CD4-positive, alpha-beta memory T cell (primary cell): ENCODE data around the gene SMYD3. TPM values are rescaled to one million over a fixed set of nuclear protein-coding genes. Genes with fewer than 3 reads are reported as not detected.

ENCODE experiments used
- CTCF ChIA-PET: fragments of 350-600 bp; sonication (Branson Sonifier 250); formaldehyde crosslinking; loops from one replicate; lab custom pipeline; 2021; ENCODE audit warnings: inconsistent platforms; ENCODE audit not compliant: partially characterized antibody; lab: Charles Lee
- POLR2A ChIA-PET: fragments of 350-600 bp; sonication (Branson Sonifier 250); formaldehyde crosslinking; loops from one replicate; lab custom pipeline; 2021; ENCODE audit not compliant: partially characterized antibody; lab: Charles Lee
- DNase-seq, 5 donors: peaks; one replicate each; pipeline versions ENCODE4 v3.0.0 to v3.0.0-alpha.2; 2020 to 2022; ENCODE audit warnings: mixed read lengths in 1 of 5
- H3K27ac ChIP-seq: one replicate; pipeline ENCODE4 v1.7.0; 2013; ENCODE audit warnings: low read depth, low read length
- H3K27me3 ChIP-seq: 2 replicates; pipeline ENCODE4 v1.7.0; 2013; ENCODE audit warnings: mild to moderate bottlenecking, low read length, moderate library complexity; ENCODE audit not compliant: insufficient read depth
- H3K36me3 ChIP-seq: 2 replicates; pipeline ENCODE4 v1.7.0; 2013; ENCODE audit warnings: mild to moderate bottlenecking, low read length, moderate library complexity; ENCODE audit not compliant: insufficient read depth
- H3K4me1 ChIP-seq: 2 replicates; pipeline ENCODE4 v1.7.0; 2013; ENCODE audit warnings: mild to moderate bottlenecking, low read length, moderate library complexity; ENCODE audit not compliant: insufficient read depth
- H3K4me3 ChIP-seq, 2 donors: one replicate each; pipeline ENCODE4 v1.7.0; 2013; ENCODE audit warnings: low read length in 2 of 2, mild to moderate bottlenecking in 1 of 2
- H3K9me3 ChIP-seq, 2 donors: one replicate each; pipeline ENCODE4 v1.7.0; 2013; ENCODE audit warnings: low read length in 2 of 2, control low read depth in 1 of 2; ENCODE audit not compliant: control insufficient read depth in 1 of 2
- H3K27ac Mint-ChIP-seq, 7 donors: one replicate each; pipeline ENCODE4 v1.8.0; 2020 to 2021; ENCODE audit warnings: mixed read lengths in 7 of 7, mild to moderate bottlenecking in 6 of 7, inconsistent platforms in 3 of 7, moderate library complexity in 3 of 7
- H3K27me3 Mint-ChIP-seq, 2 donors: one replicate each; pipeline ENCODE4 v1.8.0; 2020 to 2021; ENCODE audit warnings: mixed read lengths in 2 of 2
- H3K36me3 Mint-ChIP-seq, 2 donors: one replicate each; pipeline ENCODE4 v1.8.0; 2020 to 2021; ENCODE audit warnings: mixed read lengths in 2 of 2, inconsistent platforms in 1 of 2, mild to moderate bottlenecking in 1 of 2
- H3K4me1 Mint-ChIP-seq, 4 donors: one replicate each; pipeline ENCODE4 v1.8.0; 2020 to 2021; ENCODE audit warnings: mixed read lengths in 4 of 4, mild to moderate bottlenecking in 1 of 4
- H3K4me3 Mint-ChIP-seq, 8 donors: one replicate each; pipeline ENCODE4 v1.8.0; 2020 to 2021; ENCODE audit warnings: mixed read lengths in 8 of 8, mild to moderate bottlenecking in 7 of 8, moderate library complexity in 6 of 8, inconsistent platforms in 3 of 8
- H3K9me3 Mint-ChIP-seq, 8 donors: one replicate each; pipeline ENCODE4 v1.8.0; 2020 to 2021; ENCODE audit warnings: mixed read lengths in 8 of 8, mild to moderate bottlenecking in 5 of 8, inconsistent platforms in 3 of 8, moderate library complexity in 1 of 8
- intact Hi-C: fragments of 100-400 bp; cut with micrococcal nuclease; formaldehyde crosslinking; loops from one replicate; pipeline ENCODE4 v1.15.1; 2023
- polyA plus RNA-seq, 2 donors: library from polyadenylated mRNA; unstranded; fragments of 300-500 nt; fragmentation: Illumina TruSeq; gene quantifications; one replicate each; pipeline ENCODE4 v1.2.3, GENCODE V29; 2021
- total RNA-seq, 2 experiments: library from RNA; stranded (reverse); gene quantifications; one replicate each; pipeline ENCODE4 v1.2.3, GENCODE V29; 2021

SMYD3 gene
- total and polyA plus RNA-seq, 4 experiments from 2014 or later, result 19.5 to 28.9 (median 22.9) TPM

DNA sequence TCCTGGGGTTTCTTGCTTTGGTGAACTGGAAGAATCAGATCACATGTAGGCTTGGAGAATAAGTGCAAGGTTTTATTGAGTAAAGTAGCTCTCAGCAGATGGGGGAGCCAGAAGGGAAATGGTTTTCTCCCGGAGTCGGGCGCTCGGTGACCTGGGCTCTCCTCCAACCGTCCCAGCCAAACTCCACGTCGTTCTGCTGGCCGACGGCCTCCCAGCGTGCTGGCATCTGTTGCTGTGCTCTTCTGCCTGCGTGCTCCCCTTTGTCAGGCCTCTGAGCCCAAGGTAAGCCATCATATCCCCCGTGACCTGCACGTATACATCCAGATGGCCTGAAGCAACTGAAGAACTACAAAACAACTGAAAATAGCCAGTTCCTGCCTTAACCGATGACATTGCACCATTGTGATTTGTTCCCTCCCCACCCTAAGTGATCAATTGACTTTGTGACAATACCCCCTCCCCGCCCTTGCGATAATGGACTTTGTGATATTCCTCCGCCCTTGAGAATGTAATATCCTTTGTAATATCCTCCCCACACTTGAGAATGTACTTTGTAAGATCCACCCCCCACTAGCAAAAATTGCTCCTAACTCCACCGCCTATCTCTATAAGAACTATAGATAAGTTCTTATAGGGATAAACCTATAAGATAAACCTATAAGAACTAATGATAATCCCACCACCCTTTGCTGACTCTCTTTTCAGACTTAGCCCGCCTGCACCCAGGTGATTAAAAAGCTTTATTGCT is 88.3 kb downstream of the SMYD3 start:
- Histone ChIP-seq H3K27me3 (no peaks in the 10 kb centered on the region), H3K4me3 (no peak overlapping the region), H3K27ac (no peak overlapping the region), H3K4me1 (no peaks in the 10 kb centered on the region), H3K36me3 (no peaks in the 10 kb centered on the region), H3K9me3 (no peaks in the 10 kb centered on the region)
- H3K4me3 Mint-ChIP-seq, result no peak overlapping the region
- H3K36me3 Mint-ChIP-seq, result peaks cover 21 to 46% of the 10 kb centered on the region in 2 donors
- intact Hi-C loops, result no loop called here
- POLR2A ChIA-PET, result no interaction called here
- H3K9me3 Mint-ChIP-seq, result peaks cover 0 to 15% (median 5%) of the 10 kb centered on the region in 8 donors
- H3K27me3 Mint-ChIP-seq, result no peaks in the 10 kb centered on the region
- CTCF ChIA-PET, result no interaction called here
- DNase-seq, result no peak
- peaks cover 0 to 8% (median 3%) of the 10 kb centered on the region in 4 donors for H3K4me1 Mint-ChIP-seq
- no peak overlapping the region for H3K27ac Mint-ChIP-seq

DNA sequence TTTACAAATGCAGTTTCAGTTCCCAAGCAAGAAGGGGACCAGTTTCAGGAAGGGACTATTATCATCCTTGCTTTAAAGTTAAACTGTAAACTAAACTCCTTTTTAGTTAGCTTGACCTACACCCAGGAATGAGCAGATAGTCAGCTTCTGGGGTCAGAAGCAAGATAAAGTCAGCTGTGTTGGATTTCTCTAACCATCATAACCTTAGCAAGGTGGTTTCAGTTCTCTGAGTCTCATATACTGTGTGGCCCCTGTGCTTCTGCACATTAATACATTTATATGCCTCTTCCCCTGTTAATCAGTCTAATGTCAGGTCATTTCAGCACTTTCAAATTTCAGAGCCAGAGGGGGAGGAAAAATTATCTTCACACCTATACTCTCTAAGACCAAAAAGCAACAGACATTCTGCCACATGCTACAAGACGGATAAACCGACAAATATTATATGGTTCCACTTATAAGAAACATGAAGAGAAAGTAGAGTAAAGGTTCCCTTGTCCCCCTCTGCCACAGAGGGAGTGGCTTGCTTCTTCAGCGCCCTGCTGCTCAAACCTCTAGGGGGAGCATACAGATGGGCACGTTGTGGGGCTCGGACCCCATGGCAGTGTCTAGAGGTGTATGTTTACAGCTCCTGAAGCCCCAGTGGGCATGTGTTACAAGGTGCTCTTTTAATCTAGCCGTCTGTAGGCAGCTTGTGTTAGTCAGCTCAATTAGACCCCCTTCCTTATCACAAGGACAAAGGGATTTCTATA is 89.1 kb downstream of the SMYD3 start:
- Histone ChIP-seq H3K9me3 (no peaks in the 10 kb centered on the region), H3K36me3 (no peaks in the 10 kb centered on the region), H3K27ac (no peak overlapping the region), H3K4me3 (no peak overlapping the region), H3K4me1 (no peaks in the 10 kb centered on the region), H3K27me3 (no peaks in the 10 kb centered on the region)
- Mint-ChIP-seq H3K4me3 (no peak overlapping the region), H3K27ac (no peak overlapping the region), H3K27me3 (no peaks in the 10 kb centered on the region), H3K9me3 (peaks cover 0 to 15% (median 7%) of the 10 kb centered on the region in 8 donors), H3K4me1 (peaks cover 0 to 8% (median 4%) of the 10 kb centered on the region in 4 donors), H3K36me3 (peaks cover 22 to 53% of the 10 kb centered on the region in 2 donors)
- intact Hi-C loops, result no loop called here
- CTCF ChIA-PET, result no interaction called here
- POLR2A ChIA-PET, result no interaction called here
- no peak for DNase-seq

DNA sequence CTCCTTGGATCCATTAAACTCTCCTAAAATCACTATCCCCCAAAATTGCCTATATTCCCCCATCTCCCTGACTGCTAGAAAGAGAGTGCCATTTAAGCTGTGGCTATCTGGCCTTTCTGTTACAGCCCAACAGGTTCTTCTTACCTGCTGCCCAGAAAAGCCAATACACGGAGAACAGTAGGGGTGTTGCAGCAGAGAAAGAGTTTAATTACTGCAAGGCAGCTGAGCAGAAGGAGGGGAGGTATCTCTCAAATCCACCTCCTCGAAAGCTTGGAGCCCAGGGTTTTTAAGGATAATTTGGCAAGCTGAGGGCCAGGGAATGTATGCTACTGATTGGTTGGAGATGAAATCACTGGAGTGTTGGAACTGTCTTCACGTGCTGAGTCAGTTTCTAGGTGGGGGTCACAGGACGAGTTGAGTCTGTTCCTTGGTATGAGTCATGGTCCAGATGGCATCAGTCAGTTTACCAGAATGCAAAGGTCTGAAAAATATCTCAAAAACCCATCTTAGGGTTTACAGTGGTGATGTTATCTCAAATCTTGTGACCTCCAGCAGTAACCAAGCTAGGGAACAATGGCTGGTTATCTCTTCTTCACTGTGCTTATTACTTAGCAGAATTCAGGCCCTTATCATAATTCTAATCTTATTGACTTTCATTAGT is 89.8 kb downstream of the SMYD3 start:
- H3K27ac ChIP-seq, result no peak overlapping the region
- POLR2A ChIA-PET, result no interaction called here
- Mint-ChIP-seq H3K27ac (no peak overlapping the region), H3K36me3 (peaks cover 26 to 57% of the 10 kb centered on the region in 2 donors), H3K27me3 (no peaks in the 10 kb centered on the region), H3K4me1 (peaks cover 0 to 8% (median 3%) of the 10 kb centered on the region in 4 donors), H3K4me3 (no peak overlapping the region), H3K9me3 (peaks cover 0 to 15% (median 7%) of the 10 kb centered on the region in 8 donors)
- no peak for DNase-seq
- H3K4me1 ChIP-seq, result no peaks in the 10 kb centered on the region
- intact Hi-C loops, result no loop called here
- no peaks in the 10 kb centered on the region for H3K9me3 ChIP-seq
- no peaks in the 10 kb centered on the region for H3K36me3 ChIP-seq
- CTCF ChIA-PET, result no interaction called here
- no peaks in the 10 kb centered on the region for H3K27me3 ChIP-seq
- H3K4me3 ChIP-seq, result no peak overlapping the region

DNA sequence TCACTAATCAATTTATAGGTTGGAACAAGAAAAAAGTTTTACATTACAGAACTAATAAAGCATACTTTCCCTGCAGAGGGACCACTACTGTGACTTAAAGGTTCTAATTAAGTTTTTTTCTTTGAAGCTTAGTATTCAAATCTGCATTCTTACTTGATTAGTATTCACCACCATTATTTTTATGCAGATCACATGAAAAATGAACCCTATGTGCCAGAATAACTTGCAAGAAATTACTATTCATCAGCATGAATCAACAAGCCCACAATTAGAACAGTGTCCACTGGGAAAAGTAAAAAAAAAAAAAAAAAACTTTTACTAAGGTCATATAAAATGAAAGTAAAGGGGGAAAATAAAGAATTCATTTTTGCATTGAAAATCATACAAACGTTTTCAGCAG is 90.8 kb downstream of the SMYD3 start:
- Histone ChIP-seq H3K27me3 (no peaks in the 10 kb centered on the region), H3K27ac (no peak overlapping the region), H3K36me3 (no peaks in the 10 kb centered on the region), H3K9me3 (no peaks in the 10 kb centered on the region), H3K4me3 (no peak overlapping the region), H3K4me1 (no peaks in the 10 kb centered on the region)
- intact Hi-C loops, result no loop called here
- ChIA-PET POLR2A (no interaction called here), CTCF (no interaction called here)
- Mint-ChIP-seq H3K4me3 (no peak overlapping the region), H3K36me3 (peaks cover 28 to 62% of the 10 kb centered on the region in 2 donors), H3K9me3 (peaks cover 0 to 20% (median 11%) of the 10 kb centered on the region in 8 donors), H3K27me3 (no peaks in the 10 kb centered on the region), H3K27ac (no peak overlapping the region), H3K4me1 (peaks cover 0 to 4% (median 2%) of the 10 kb centered on the region in 4 donors)
- no peak for DNase-seq

DNA sequence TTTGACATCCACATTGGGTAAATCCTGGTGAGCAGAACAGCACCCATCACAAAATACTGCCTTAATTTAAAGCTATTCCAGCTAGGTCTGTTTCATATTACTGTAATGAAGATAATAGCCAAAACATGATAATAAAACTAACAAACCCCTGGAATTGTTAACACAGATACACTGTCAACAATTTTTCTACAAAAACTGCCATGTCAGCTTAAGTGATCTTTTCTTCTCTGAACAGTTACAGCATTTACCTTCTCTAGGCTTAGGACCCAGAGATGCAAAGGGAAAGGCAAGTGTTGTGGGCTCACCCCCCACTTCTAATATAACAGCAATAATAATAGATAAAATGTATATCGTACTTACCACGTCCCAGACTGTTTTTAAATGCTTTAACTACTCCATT is 92.1 kb downstream of the SMYD3 start:
- Mint-ChIP-seq H3K4me1 (peaks cover 0 to 4% (median 2%) of the 10 kb centered on the region in 4 donors), H3K4me3 (no peak overlapping the region), H3K9me3 (peaks cover 0 to 23% (median 15%) of the 10 kb centered on the region in 8 donors), H3K27ac (no peak overlapping the region), H3K36me3 (peaks cover 27 to 54% of the 10 kb centered on the region in 2 donors), H3K27me3 (no peaks in the 10 kb centered on the region)
- no peaks in the 10 kb centered on the region for H3K9me3 ChIP-seq
- no peak overlapping the region for H3K4me3 ChIP-seq
- H3K27me3 ChIP-seq, result no peaks in the 10 kb centered on the region
- intact Hi-C loops, result no loop called here
- H3K27ac ChIP-seq, result no peak overlapping the region
- no peak for DNase-seq
- H3K4me1 ChIP-seq, result no peaks in the 10 kb centered on the region
- ChIA-PET CTCF (no interaction called here), POLR2A (no interaction called here)
- H3K36me3 ChIP-seq, result no peaks in the 10 kb centered on the region

DNA sequence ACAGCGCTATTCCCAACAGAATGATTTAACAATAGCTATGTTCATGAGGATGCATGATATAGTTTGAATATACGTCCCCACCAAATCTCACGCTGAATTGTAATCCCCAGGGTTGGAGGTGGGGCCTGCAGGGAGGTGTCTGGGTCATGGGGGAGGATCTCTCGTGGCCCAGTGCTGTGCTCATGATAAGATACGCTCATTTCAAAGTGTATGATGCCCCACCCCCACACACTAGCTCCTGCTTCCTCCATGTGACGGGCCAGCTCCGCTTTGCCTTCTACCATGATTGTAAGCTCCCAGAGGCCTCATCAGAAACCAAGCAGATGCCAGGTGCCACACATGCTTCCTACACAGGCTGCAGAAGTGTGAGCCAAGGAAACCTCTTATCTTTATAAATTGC is 93.6 kb downstream of the SMYD3 start:
- no peak overlapping the region for H3K27ac ChIP-seq
- H3K36me3 ChIP-seq, result no peaks in the 10 kb centered on the region
- Mint-ChIP-seq H3K36me3 (peaks cover 20 to 40% of the 10 kb centered on the region in 2 donors), H3K4me3 (no peak overlapping the region), H3K4me1 (peaks cover 0 to 4% (median 3%) of the 10 kb centered on the region in 4 donors), H3K27me3 (no peaks in the 10 kb centered on the region), H3K9me3 (peaks cover 0 to 20% (median 12%) of the 10 kb centered on the region in 8 donors), H3K27ac (no peak overlapping the region)
- POLR2A ChIA-PET, result no interaction called here
- H3K4me1 ChIP-seq, result no peaks in the 10 kb centered on the region
- intact Hi-C loops, result no loop called here
- no peaks in the 10 kb centered on the region for H3K9me3 ChIP-seq
- no peak overlapping the region for H3K4me3 ChIP-seq
- CTCF ChIA-PET, result interaction anchor here (0.8 kb wide), 1 partner anchor 9 kb away, joined by 3 read pairs; no protein-coding TSS in a partner anchor
- no peaks in the 10 kb centered on the region for H3K27me3 ChIP-seq
- DNase-seq, result no peak

DNA sequence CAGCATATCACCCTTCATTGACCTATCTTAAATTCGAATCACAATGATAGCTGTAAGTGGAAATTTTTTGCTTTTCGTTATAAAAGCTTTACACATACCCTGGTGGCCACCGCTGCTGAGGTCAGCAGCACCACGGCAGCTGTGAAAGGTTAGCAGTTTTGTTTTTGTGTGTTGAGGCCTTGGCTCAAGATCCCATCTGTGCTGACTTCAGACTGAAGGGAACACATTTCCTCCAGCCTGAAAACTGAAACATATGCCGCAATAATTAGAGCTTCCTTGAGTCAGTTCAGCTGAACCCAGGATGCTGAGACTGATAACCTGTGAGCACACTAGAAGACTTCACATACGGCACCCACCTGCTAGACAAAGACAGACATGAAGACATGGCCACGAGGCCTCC is 103.0 kb downstream of the SMYD3 start:
- CTCF ChIA-PET, result no interaction called here
- H3K36me3 ChIP-seq, result no peaks in the 10 kb centered on the region
- peaks cover 2 to 7% (median 3%) of the 10 kb centered on the region in 4 donors for H3K4me1 Mint-ChIP-seq
- H3K27ac ChIP-seq, result no peak overlapping the region
- H3K27me3 ChIP-seq, result no peaks in the 10 kb centered on the region
- H3K27ac Mint-ChIP-seq, result peak overlapping the region in 1 of 7 donors; percentile 61
- H3K9me3 Mint-ChIP-seq, result peaks cover 0 to 6% (median under 1%) of the 10 kb centered on the region in 8 donors
- peaks cover 2 to 19% of the 10 kb centered on the region in 2 donors for H3K36me3 Mint-ChIP-seq
- no peaks in the 10 kb centered on the region for H3K27me3 Mint-ChIP-seq
- DNase-seq, result no peak
- H3K4me3 ChIP-seq, result no peak overlapping the region
- POLR2A ChIA-PET, result no interaction called here
- no peak overlapping the region for H3K4me3 Mint-ChIP-seq
- no peaks in the 10 kb centered on the region for H3K9me3 ChIP-seq
- intact Hi-C loops, result no loop called here
- no peaks in the 10 kb centered on the region for H3K4me1 ChIP-seq
